OCI-LY1 (cell line): Measurements from ENCODE around the gene FSCB.
"Not testable (repeated sequence)": the region's sequence is repeated elsewhere in the genome, so short reads cannot be mapped to it uniquely, and the experiment has no call there.

Experiments used
- H2AFZ ChIP-seq: fragments of 200-600 bp; sonication (generic), shearing (Covaris generic); 2 replicates; pipeline ENCODE4 v1.6.0; 2014; ENCODE audit warnings: antibody characterized with exemption, mild to moderate bottlenecking, low read length
- H3F3A ChIP-seq: fragments of 200-600 bp; sonication (generic), shearing (Covaris generic); 2 replicates; pipeline ENCODE4 v1.6.0; 2014; ENCODE audit warnings: mild to moderate bottlenecking, antibody characterized with exemption, low read length, moderate library complexity; ENCODE audit not compliant: insufficient read depth
- H3K27ac ChIP-seq: fragments of 200-600 bp; sonication (generic); 2 replicates; pipeline ENCODE4 v1.5.1; 2014; ENCODE audit warnings: low read length, mixed run types, mild to moderate bottlenecking, low read depth; ENCODE audit not compliant: poor library complexity, severe bottlenecking
- H3K27me3 ChIP-seq: fragments of 200-600 bp; sonication (generic); 2 replicates; pipeline ENCODE4 v1.6.0; 2014; ENCODE audit warnings: antibody characterized with exemption, mild to moderate bottlenecking, low read length, moderate library complexity; ENCODE audit not compliant: insufficient read depth
- H3K36me3 ChIP-seq: fragments of 200-600 bp; sonication (generic); 2 replicates; pipeline ENCODE4 v1.6.1; 2014; ENCODE audit warnings: mild to moderate bottlenecking, antibody characterized with exemption, low read length, moderate library complexity, mixed read lengths; ENCODE audit not compliant: insufficient read depth
- H3K4me1 ChIP-seq: fragments of 200-600 bp; sonication (generic); 2 replicates; pipeline ENCODE4 v1.5.1; 2014; ENCODE audit warnings: mild to moderate bottlenecking, low read length, moderate library complexity; ENCODE audit not compliant: insufficient read depth, severe bottlenecking
- H3K4me2 ChIP-seq: fragments of 200-600 bp; sonication (generic), shearing (Covaris generic); 2 replicates; pipeline ENCODE4 v1.6.1; 2014; ENCODE audit warnings: low read length
- H3K4me3 ChIP-seq: fragments of 200-600 bp; sonication (generic); 2 replicates; pipeline ENCODE4 v1.5.1; 2014; ENCODE audit warnings: low read length, low read depth, mild to moderate bottlenecking, mixed read lengths; ENCODE audit not compliant: poor library complexity, severe bottlenecking
- H3K79me2 ChIP-seq: fragments of 200-600 bp; shearing (Covaris generic); 2 replicates; pipeline ENCODE4 v1.6.1; 2016; ENCODE audit warnings: mixed run types, low read length, mixed read lengths; ENCODE audit not compliant: insufficient read depth
- H3K9ac ChIP-seq: fragments of 200-600 bp; sonication (generic), shearing (Covaris generic); 2 replicates; pipeline ENCODE4 v1.6.1; 2014; ENCODE audit warnings: mild to moderate bottlenecking, low read length, mixed read lengths
- H3K9me2 ChIP-seq: fragments of 200-600 bp; sonication (generic), shearing (Covaris generic); 2 replicates; pipeline ENCODE4 v1.6.1; 2014; ENCODE audit warnings: low read depth, mild to moderate bottlenecking, low read length, mixed read lengths
- H3K9me3 ChIP-seq: fragments of 200-600 bp; shearing (Covaris generic); 2 replicates; pipeline ENCODE4 v1.6.1; 2014; ENCODE audit warnings: low read length, mixed read lengths
- H4K20me1 ChIP-seq: fragments of 200-600 bp; sonication (generic), shearing (Covaris generic); 2 replicates; pipeline ENCODE4 v1.6.0; 2016; ENCODE audit warnings: mild to moderate bottlenecking, low read length; ENCODE audit not compliant: insufficient read depth
- CTCF ChIP-seq: fragments of 200-600 bp; sonication (generic), shearing (Covaris generic); IDR thresholded peaks from 2 replicates; pipeline ENCODE4 v1.5.1; 2017; ENCODE audit warnings: mild to moderate bottlenecking, antibody characterized with exemption, low read length, moderate library complexity, mixed read lengths
- EZH2 ChIP-seq: fragments of 200-600 bp; sonication (generic), shearing (Covaris generic); IDR thresholded peaks from 2 replicates; pipeline ENCODE4 v1.8.0; 2017; ENCODE audit warnings: borderline replicate concordance, mixed run types, mild to moderate bottlenecking, antibody characterized with exemption, low read length, moderate library complexity, mixed read lengths

FSCB gene

DNA sequence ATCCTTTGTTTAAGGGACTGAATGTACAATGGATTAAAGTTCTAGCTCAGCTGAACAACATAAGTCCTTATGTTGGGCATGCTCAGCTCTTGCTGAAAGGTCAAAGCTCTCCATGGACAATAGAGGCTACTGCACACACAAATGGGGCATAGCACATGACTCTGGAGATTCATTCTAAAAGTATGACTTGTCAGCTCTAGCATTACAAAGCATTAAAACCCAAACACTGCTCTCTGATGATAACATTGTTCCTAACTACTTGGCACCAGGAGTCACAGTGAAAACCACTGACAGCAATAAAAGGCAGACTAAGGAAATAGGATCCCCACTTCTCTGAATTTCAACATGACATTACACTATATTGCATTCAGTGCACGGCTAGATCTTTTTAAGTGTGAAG lies 21.9 kb upstream of the FSCB start:
- no peaks in the 10 kb centered on the region for H3K9me3 ChIP-seq
- no peaks in the 10 kb centered on the region for H3K27me3 ChIP-seq
- no peak overlapping the region for H3K27ac ChIP-seq
- no peaks in the 10 kb centered on the region for H4K20me1 ChIP-seq
- no peak overlapping the region for H3K4me3 ChIP-seq
- no peak overlapping the region for H2AFZ ChIP-seq
- no peak overlapping the region for H3K4me2 ChIP-seq
- no peaks in the 10 kb centered on the region for H3K79me2 ChIP-seq
- no peaks in the 10 kb centered on the region for H3F3A ChIP-seq
- no peak for TF ChIP-seq EZH2
- TF ChIP-seq CTCF, result no peak
- no peaks in the 10 kb centered on the region for H3K9me2 ChIP-seq
- no peaks in the 10 kb centered on the region for H3K36me3 ChIP-seq
- H3K9ac ChIP-seq, result no peak overlapping the region
- H3K4me1 ChIP-seq, result no peaks in the 10 kb centered on the region

GRCh38 chr14:44528180-44528579 lies 21.1 kb upstream of the FSCB start:
- Histone ChIP-seq H3F3A (no peaks in the 10 kb centered on the region), H3K9me3 (no peaks in the 10 kb centered on the region), H2AFZ (no peak overlapping the region), H3K27me3 (no peaks in the 10 kb centered on the region), H3K27ac (no peak overlapping the region), H3K9me2 (no peaks in the 10 kb centered on the region), H4K20me1 (no peaks in the 10 kb centered on the region), H3K79me2 (no peaks in the 10 kb centered on the region), H3K4me1 (no peaks in the 10 kb centered on the region), H3K36me3 (no peaks in the 10 kb centered on the region), H3K4me2 (no peak overlapping the region), H3K9ac (no peak overlapping the region), H3K4me3 (no peak overlapping the region)
- no peak for TF ChIP-seq CTCF
- TF ChIP-seq EZH2, result no peak

DNA sequence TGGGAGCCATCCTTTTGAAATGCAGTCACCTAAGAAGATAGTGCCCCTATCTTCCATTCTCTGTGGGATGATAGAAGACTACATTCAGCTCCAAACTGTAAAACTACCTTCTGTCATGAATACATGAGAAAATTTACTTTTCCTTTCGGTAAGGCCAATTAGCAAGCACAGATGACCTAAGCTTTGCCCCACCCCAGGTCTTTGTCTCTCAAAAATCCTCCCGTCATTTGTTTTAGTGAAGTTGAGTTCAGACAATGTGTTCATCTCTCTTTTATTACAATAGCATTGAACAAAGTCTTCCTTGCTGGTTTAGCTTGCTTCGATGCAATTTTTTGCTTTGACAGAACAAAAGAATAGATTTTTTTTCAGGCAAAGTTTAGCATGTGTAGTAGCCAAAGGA lies 18.2 kb upstream of the FSCB start:
- Histone ChIP-seq H3K4me3 (no peak overlapping the region), H3F3A (no peaks in the 10 kb centered on the region), H2AFZ (no peak overlapping the region), H3K9me3 (no peaks in the 10 kb centered on the region), H3K27ac (no peak overlapping the region), H3K4me1 (no peaks in the 10 kb centered on the region), H3K9me2 (no peaks in the 10 kb centered on the region), H3K36me3 (no peaks in the 10 kb centered on the region), H3K79me2 (no peaks in the 10 kb centered on the region), H3K4me2 (no peak overlapping the region), H4K20me1 (no peaks in the 10 kb centered on the region), H3K27me3 (no peaks in the 10 kb centered on the region), H3K9ac (no peak overlapping the region)
- TF ChIP-seq CTCF (no peak), EZH2 (no peak)

GRCh38 chr14:44515668-44516067 lies 8.6 kb upstream of the FSCB start:
- not testable (repeated sequence) for H3F3A ChIP-seq, H4K20me1 ChIP-seq, H3K4me3 ChIP-seq, H2AFZ ChIP-seq, H3K79me2 ChIP-seq, H3K4me1 ChIP-seq, H3K9me2 ChIP-seq, H3K27ac ChIP-seq, H3K4me2 ChIP-seq, H3K9me3 ChIP-seq, H3K9ac ChIP-seq, H3K36me3 ChIP-seq, H3K27me3 ChIP-seq
